Caco-2 (cell line): ENCODE measurements around the gene NAPSA. TPM values are rescaled to one million over a fixed set of nuclear protein-coding genes. Genes with fewer than 3 reads are reported as not detected.

ENCODE experiments used
- BruUV-seq: library from RNA; stranded (reverse); fragments of 400-500 nt; replicated peaks from 2 replicates; lab custom pipeline; 2021; lab: Mats Ljungman, UMichigan
- CTCF ChIA-PET: fragments of 300-600 bp; sonication (Branson Sonifier 250); formaldehyde crosslinking; loops from one replicate; lab custom pipeline; 2022; ENCODE audit warnings: antibody characterized with exemption; lab: Charles Lee
- POLR2A ChIA-PET: fragments of 300-600 bp; sonication (Branson Sonifier 250); formaldehyde crosslinking; loops from one replicate; lab custom pipeline; 2022; ENCODE audit warnings: antibody characterized with exemption; lab: Charles Lee
- DNase-seq, 2 experiments: peaks; one replicate each; pipeline versions ENCODE4 v3.0.0 to v3.0.0-alpha.2; 2020 to 2022
- H3K27me3 ChIP-seq: replicated peaks from 2 replicates; pipeline ENCODE4 v1.6.0; 2011; ENCODE audit warnings: low read length; ENCODE audit not compliant: control insufficient read depth, insufficient read depth
- H3K36me3 ChIP-seq: 2 replicates; pipeline ENCODE4 v1.5.1; 2011; ENCODE audit warnings: low read length; ENCODE audit not compliant: control insufficient read depth, insufficient read depth
- H3K4me1 ChIP-seq: fragments of 250-450 bp; sonication (Bioruptor Pico); 2 replicates; pipeline ENCODE4 v1.5.1; 2020; ENCODE audit warnings: mild to moderate bottlenecking
- H3K4me3 ChIP-seq: 2 replicates; pipeline ENCODE4 v1.5.1; 2011; ENCODE audit warnings: low read depth, mild to moderate bottlenecking, control low read depth, low read length
- H3K9me3 ChIP-seq: fragments of 250-450 bp; sonication (Bioruptor Pico); 2 replicates; pipeline ENCODE4 v1.5.1; 2020; ENCODE audit warnings: mild to moderate bottlenecking, moderate library complexity
- H3K27ac Mint-ChIP-seq: one replicate; pipeline ENCODE4 v1.8.0; 2022; ENCODE audit warnings: mixed read lengths; ENCODE audit not compliant: unreplicated experiment
- H3K27me3 Mint-ChIP-seq: one replicate; pipeline ENCODE4 v1.8.0; 2022; ENCODE audit warnings: mixed read lengths; ENCODE audit not compliant: insufficient read depth, unreplicated experiment
- H3K36me3 Mint-ChIP-seq: one replicate; pipeline ENCODE4 v1.8.0; 2022; ENCODE audit warnings: mild to moderate bottlenecking, mixed read lengths; ENCODE audit not compliant: insufficient read depth, unreplicated experiment
- H3K4me1 Mint-ChIP-seq: one replicate; pipeline ENCODE4 v1.8.0; 2022; ENCODE audit warnings: low read depth, mixed read lengths; ENCODE audit not compliant: unreplicated experiment
- H3K4me3 Mint-ChIP-seq: one replicate; pipeline ENCODE4 v1.8.0; 2022; ENCODE audit warnings: mild to moderate bottlenecking, moderate library complexity, mixed read lengths; ENCODE audit not compliant: unreplicated experiment
- H3K9me3 Mint-ChIP-seq: one replicate; pipeline ENCODE4 v1.8.0; 2022; ENCODE audit warnings: mixed read lengths; ENCODE audit not compliant: unreplicated experiment
- CTCF ChIP-seq, 2 experiments: fragments of 200-600 bp in 1 of 2; IDR thresholded peaks; 1 replicate in 1 of 2; 2 replicates in 1 of 2; pipeline versions ENCODE4 v1.5.1 to v1.8.0; 2011 to 2022; ENCODE audit warnings: antibody characterized with exemption in 1 of 2, control low read depth in 1 of 2, inconsistent platforms in 1 of 2, low read depth in 1 of 2, low read length in 1 of 2, mild to moderate bottlenecking in 1 of 2, moderate library complexity in 1 of 2; ENCODE audit not compliant: insufficient read depth in 1 of 2, severe bottlenecking in 1 of 2, unreplicated experiment in 1 of 2
- intact Hi-C: fragments of 100-400 bp; cut with micrococcal nuclease; formaldehyde crosslinking; loops from one replicate; pipeline ENCODE4 v1.10.0; 2022; ENCODE audit not compliant: unreplicated experiment
- total RNA-seq: library from RNA; stranded (reverse); gene quantifications from 2 replicates; pipeline ENCODE4 v1.2.3, GENCODE V29; 2022

Gene NAPSA
- total RNA-seq, 1 experiment from 2014 or later: 1.2 TPM

DNA sequence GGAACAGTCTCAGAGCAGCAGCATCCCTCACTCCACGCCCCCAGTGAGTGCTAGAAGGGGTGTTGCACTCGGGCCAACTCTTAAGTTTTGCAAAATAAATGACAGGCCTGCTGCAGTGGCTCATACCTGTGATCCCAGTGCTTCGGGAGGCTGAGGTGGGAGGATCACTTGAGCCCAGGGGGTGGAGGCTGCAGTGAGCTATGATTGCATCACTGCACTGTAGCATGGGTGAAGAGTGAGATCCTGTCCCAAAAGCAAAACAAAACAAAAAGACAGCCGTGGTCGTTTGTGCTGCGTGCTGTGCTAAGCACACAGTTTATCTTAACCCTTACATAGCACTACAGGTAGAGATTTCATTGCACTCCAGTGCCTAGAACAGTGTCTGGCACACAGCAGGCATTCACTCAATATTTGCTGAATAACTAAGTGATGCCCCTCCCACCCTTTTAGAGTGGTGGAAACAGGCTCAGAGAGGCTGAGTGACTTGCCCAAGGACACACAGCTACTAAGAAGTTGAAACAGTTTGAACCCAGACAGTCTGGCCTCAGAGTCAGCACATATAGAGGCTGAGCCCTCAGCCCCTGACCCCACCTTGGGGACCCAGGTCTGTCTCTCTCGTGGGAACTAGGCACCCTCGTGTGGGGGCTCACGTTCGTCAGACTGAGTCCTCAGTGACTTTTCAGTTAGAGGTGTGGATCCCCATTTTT lies 54.5 kb downstream of the NAPSA start:
- intact Hi-C loops: loop anchor here (5.0 to 10.0 kb wide), 2 partner anchors 144 to 436 kb away; partner anchors contain the start of genes AKT1S1 and TBC1D17
- no peaks in the 10 kb centered on the region for H3K9me3 Mint-ChIP-seq
- H3K4me1 ChIP-seq: peaks cover 11% of the 10 kb centered on the region; the same call in 1 of the 2 replicates
- no peak overlapping the region for H3K27ac Mint-ChIP-seq
- ChIA-PET POLR2A (no interaction called here), CTCF (no interaction called here)
- H3K4me3 Mint-ChIP-seq: no peak overlapping the region
- no peaks in the 10 kb centered on the region; the same call in 1 of the 2 replicates for H3K27me3 ChIP-seq
- no TSS peak for BruUV-seq
- H3K4me3 ChIP-seq: no peak overlapping the region
- no peak for DNase-seq
- no peaks in the 10 kb centered on the region for H3K36me3 ChIP-seq
- TF ChIP-seq CTCF (IDR thresholded peaks at IDR 0.05; ENCODE audit: insufficient read depth in 1 of 2, low read depth in 1 of 2, low read length in 1 of 2, severe bottlenecking in 1 of 2, unreplicated experiment in 1 of 2): no peak
- H3K9me3 ChIP-seq: no peaks in the 10 kb centered on the region
- peaks cover 6% of the 10 kb centered on the region for H3K27me3 Mint-ChIP-seq
- peaks cover 19% of the 10 kb centered on the region for H3K36me3 Mint-ChIP-seq
- H3K4me1 Mint-ChIP-seq: peaks cover 17% of the 10 kb centered on the region

DNA sequence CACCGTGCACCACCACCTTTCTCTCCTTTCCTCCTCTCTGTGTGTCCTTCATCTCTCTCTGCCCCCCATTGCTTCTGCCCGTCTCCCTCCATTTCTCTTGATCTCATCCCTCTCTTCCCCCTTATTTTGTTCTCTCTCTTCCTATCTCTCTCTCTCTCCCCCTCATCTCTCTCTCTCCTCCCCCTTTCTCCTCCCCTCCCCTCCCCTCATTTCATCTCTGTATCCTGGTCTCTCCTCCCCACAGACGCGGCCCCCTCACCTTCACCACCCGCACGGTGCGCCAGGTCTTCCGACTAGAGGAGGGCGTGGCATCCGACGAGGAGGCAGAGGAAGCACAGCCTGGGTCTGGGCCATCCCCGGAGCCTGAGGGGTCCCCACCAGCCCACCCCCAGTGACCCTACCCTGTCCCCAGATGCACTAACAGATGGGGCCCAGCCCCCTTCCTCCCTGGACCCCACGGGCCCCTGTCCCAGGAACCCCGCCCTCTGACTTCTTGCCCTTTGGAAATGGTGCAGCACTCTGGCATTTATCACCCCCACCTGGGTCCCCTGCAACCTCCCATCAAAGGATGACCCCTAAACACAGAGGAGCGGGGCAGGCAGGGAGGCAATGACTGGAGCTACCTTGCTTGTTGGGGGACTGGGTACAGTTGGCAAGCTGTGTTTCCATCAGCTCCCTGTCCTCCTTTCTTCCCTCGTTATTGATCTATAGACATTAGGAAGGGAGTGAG lies 55.9 kb downstream of the NAPSA start:
- H3K9me3 ChIP-seq: no peaks in the 10 kb centered on the region
- no peak overlapping the region for H3K27ac Mint-ChIP-seq
- POLR2A ChIA-PET: no interaction called here
- H3K4me3 Mint-ChIP-seq: no peak overlapping the region
- no peak overlapping the region for H3K4me3 ChIP-seq
- H3K27me3 Mint-ChIP-seq: peaks cover 2% of the 10 kb centered on the region
- no peak for TF ChIP-seq CTCF (IDR thresholded peaks at IDR 0.05; ENCODE audit: insufficient read depth in 1 of 2, low read depth in 1 of 2, low read length in 1 of 2, severe bottlenecking in 1 of 2, unreplicated experiment in 1 of 2)
- peaks cover 11% of the 10 kb centered on the region; the same call in 1 of the 2 replicates for H3K4me1 ChIP-seq
- H3K27me3 ChIP-seq: no peaks in the 10 kb centered on the region; the same call in 1 of the 2 replicates
- no peaks in the 10 kb centered on the region for H3K36me3 ChIP-seq
- no peaks in the 10 kb centered on the region for H3K9me3 Mint-ChIP-seq
- H3K36me3 Mint-ChIP-seq: peaks cover 13% of the 10 kb centered on the region
- TSS peak; percentile 41 for BruUV-seq
- peaks cover 10% of the 10 kb centered on the region for H3K4me1 Mint-ChIP-seq
- intact Hi-C loops: loop anchor here (5.0 to 10.0 kb wide), 2 partner anchors 142 to 435 kb away; partner anchors contain the start of genes AKT1S1 and TBC1D17
- CTCF ChIA-PET: no interaction called here
- DNase-seq: no peak

GRCh38 chr19:50308991-50309390 lies 56.4 kb downstream of the NAPSA start:
- H3K27me3 Mint-ChIP-seq: no peaks in the 10 kb centered on the region
- H3K9me3 ChIP-seq: no peaks in the 10 kb centered on the region
- peaks cover 7% of the 10 kb centered on the region; the same call in 1 of the 2 replicates for H3K4me1 ChIP-seq
- TF ChIP-seq CTCF (IDR thresholded peaks at IDR 0.05; ENCODE audit: insufficient read depth in 1 of 2, low read depth in 1 of 2, low read length in 1 of 2, severe bottlenecking in 1 of 2, unreplicated experiment in 1 of 2): no peak
- peaks cover 8% of the 10 kb centered on the region for H3K36me3 Mint-ChIP-seq
- peaks cover 5% of the 10 kb centered on the region for H3K4me1 Mint-ChIP-seq
- H3K36me3 ChIP-seq: no peaks in the 10 kb centered on the region
- no peak overlapping the region for H3K4me3 Mint-ChIP-seq
- H3K27me3 ChIP-seq: no peaks in the 10 kb centered on the region; the same call in 1 of the 2 replicates
- intact Hi-C loops: no loop called here
- DNase-seq: no peak
- no TSS peak for BruUV-seq
- ChIA-PET POLR2A (no interaction called here), CTCF (no interaction called here)
- H3K9me3 Mint-ChIP-seq: no peaks in the 10 kb centered on the region
- no peak overlapping the region for H3K27ac Mint-ChIP-seq
- H3K4me3 ChIP-seq: no peak overlapping the region
